HFFc6 (cell line): Measurements from ENCODE around the gene DTNB. TPM values are rescaled to one million over a fixed set of nuclear protein-coding genes. Genes with fewer than 3 reads are reported as not detected.

Experiments
- DNase-seq: peaks from one replicate; pipeline ENCODE4 v3.0.0-alpha.2; 2018
- H3K27ac Mint-ChIP-seq: 2 replicates; pipeline ENCODE4 v1.8.0; 2020; ENCODE audit warnings: mild to moderate bottlenecking, mixed read lengths
- H3K27me3 Mint-ChIP-seq: 2 replicates; pipeline ENCODE4 v1.8.0; 2021; ENCODE audit warnings: mild to moderate bottlenecking, moderate library complexity, mixed read lengths; ENCODE audit not compliant: insufficient read depth
- H3K36me3 Mint-ChIP-seq: 2 replicates; pipeline ENCODE4 v1.8.0; 2021; ENCODE audit warnings: low read depth, mixed read lengths
- H3K4me1 Mint-ChIP-seq: 2 replicates; pipeline ENCODE4 v1.8.0; 2020; ENCODE audit warnings: low read depth, mixed read lengths
- H3K4me3 Mint-ChIP-seq: 2 replicates; pipeline ENCODE4 v1.8.0; 2020; ENCODE audit warnings: mild to moderate bottlenecking, moderate library complexity, mixed read lengths
- H3K9me3 Mint-ChIP-seq: 2 replicates; pipeline ENCODE4 v1.8.0; 2020; ENCODE audit warnings: mild to moderate bottlenecking, mixed read lengths
- CTCF ChIP-seq: fragments of 200-600 bp; sonication (generic); IDR thresholded peaks from 2 replicates; pipeline ENCODE4 v1.5.0; 2021; ENCODE audit warnings: antibody characterized with exemption, mild to moderate bottlenecking
- total RNA-seq, 6 experiments: library from RNA; stranded (reverse); fragmentation: NEBNext Ultra II Directional; extraction: Animal tissue kit (Norgen Biotek cat#: 25700); gene quantifications; 2 replicates in 1 of 6; 3 replicates in 5 of 6; pipeline ENCODE4 v1.2.3, GENCODE V29; 2021

DTNB gene
- total RNA-seq, 6 experiments from 2014 or later = 4.2 to 6.2 (median 4.7) TPM

- Mint-ChIP-seq H3K27ac (no peak overlapping the region), H3K9me3 (no peaks in the 10 kb centered on the region), H3K27me3 (peaks cover 17% of the 10 kb centered on the region), H3K4me1 (peaks cover 6% of the 10 kb centered on the region), H3K36me3 (no peaks in the 10 kb centered on the region), H3K4me3 (no peak overlapping the region)
- no peak for TF ChIP-seq CTCF
- DNase-seq = peak; percentile 35
These were observed 18.8 kb upstream of the DTNB start for GRCh38 chr2:25692143-25692542.

- Mint-ChIP-seq H3K27me3 (peaks cover 26% of the 10 kb centered on the region), H3K4me3 (no peak overlapping the region), H3K36me3 (no peaks in the 10 kb centered on the region), H3K27ac (no peak overlapping the region), H3K9me3 (no peaks in the 10 kb centered on the region), H3K4me1 (peaks cover 6% of the 10 kb centered on the region)
- TF ChIP-seq CTCF = no peak
- DNase-seq = peak; percentile 37
These were observed 16.7 kb upstream of the DTNB start for GRCh38 chr2:25690058-25690457.

GRCh38 chr2:25688236-25688635 lies 14.9 kb upstream of the DTNB start:
- TF ChIP-seq CTCF = no peak
- Mint-ChIP-seq H3K4me1 (peaks cover 16% of the 10 kb centered on the region), H3K4me3 (no peak overlapping the region), H3K27me3 (peaks cover 24% of the 10 kb centered on the region), H3K27ac (no peak overlapping the region), H3K36me3 (no peaks in the 10 kb centered on the region), H3K9me3 (no peaks in the 10 kb centered on the region)
- DNase-seq = no peak

GRCh38 chr2:25685741-25686140 lies 12.4 kb upstream of the DTNB start:
- Mint-ChIP-seq H3K4me3 (no peak overlapping the region), H3K4me1 (peaks cover 16% of the 10 kb centered on the region), H3K27ac (no peak overlapping the region), H3K27me3 (peaks cover 21% of the 10 kb centered on the region), H3K9me3 (no peaks in the 10 kb centered on the region), H3K36me3 (no peaks in the 10 kb centered on the region)
- no peak for DNase-seq
- no peak for TF ChIP-seq CTCF

- Mint-ChIP-seq H3K27ac (no peak overlapping the region), H3K4me3 (no peak overlapping the region), H3K9me3 (no peaks in the 10 kb centered on the region), H3K4me1 (peaks cover 10% of the 10 kb centered on the region), H3K27me3 (peaks cover 18% of the 10 kb centered on the region), H3K36me3 (no peaks in the 10 kb centered on the region)
- DNase-seq = no peak
- TF ChIP-seq CTCF = no peak
These were observed 11.4 kb upstream of the DTNB start for GRCh38 chr2:25684577-25685473.
